OCI-LY7 (cell line): ENCODE results near the gene MRPL42. TPM values are rescaled to one million over a fixed set of nuclear protein-coding genes. Genes with fewer than 3 reads are reported as not detected.

Source experiments
- BruUV-seq: library from RNA; stranded (reverse); fragments of 400-500 nt; replicated peaks from 2 replicates; lab custom pipeline; 2021; lab: Mats Ljungman, UMichigan
- CTCF ChIA-PET: fragments of 300-600 bp; sonication (Branson Sonifier 250); formaldehyde crosslinking; loops from one replicate; lab custom pipeline; 2022; ENCODE audit warnings: antibody characterized with exemption; ENCODE audit not compliant: unreplicated experiment; lab: Charles Lee
- POLR2A ChIA-PET: fragments of 300-600 bp; sonication (Branson Sonifier 250); formaldehyde crosslinking; loops from one replicate; lab custom pipeline; 2022; ENCODE audit warnings: antibody characterized with exemption; lab: Charles Lee
- DNase-seq: peaks from one replicate; pipeline ENCODE4 v3.0.0-alpha.2; 2015; ENCODE audit warnings: low spot score
- H2AFZ ChIP-seq: fragments of 200-600 bp; sonication (generic), shearing (Covaris generic); 2 replicates; pipeline ENCODE4 v1.6.1; 2014; ENCODE audit warnings: mild to moderate bottlenecking, antibody characterized with exemption, low read length, moderate library complexity
- H3K27ac ChIP-seq: fragments of 200-600 bp; sonication (generic); 2 replicates; pipeline ENCODE4 v1.5.1; 2014; ENCODE audit warnings: mixed run types, low read depth, mild to moderate bottlenecking, moderate library complexity, low read length, inconsistent platforms; ENCODE audit not compliant: poor library complexity, severe bottlenecking
- H3K36me3 ChIP-seq: fragments of 200-600 bp; sonication (generic); 2 replicates; pipeline ENCODE4 v1.6.1; 2014; ENCODE audit warnings: mild to moderate bottlenecking, antibody characterized with exemption, low read length, moderate library complexity, mixed read lengths; ENCODE audit not compliant: insufficient read depth
- H3K4me1 ChIP-seq: fragments of 200-600 bp; sonication (generic); 2 replicates; pipeline ENCODE4 v1.5.1; 2014; ENCODE audit warnings: mild to moderate bottlenecking, low read length; ENCODE audit not compliant: insufficient read depth, poor library complexity, severe bottlenecking
- H3K4me2 ChIP-seq: fragments of 200-600 bp; sonication (generic); 2 replicates; pipeline ENCODE4 v1.6.1; 2014; ENCODE audit warnings: mild to moderate bottlenecking, low read length
- H3K4me3 ChIP-seq: fragments of 200-600 bp; sonication (generic); 2 replicates; pipeline ENCODE4 v1.5.1; 2014; ENCODE audit warnings: mild to moderate bottlenecking, low read depth, low read length; ENCODE audit not compliant: poor library complexity, severe bottlenecking
- H3K79me2 ChIP-seq: fragments of 200-600 bp; sonication (generic); 2 replicates; pipeline ENCODE4 v1.6.1; 2016; ENCODE audit warnings: low read depth, mild to moderate bottlenecking, low read length, moderate library complexity, mixed read lengths; ENCODE audit not compliant: insufficient read depth
- H3K9me2 ChIP-seq: fragments of 200-600 bp; sonication (generic); 2 replicates; pipeline ENCODE4 v1.6.1; 2016; ENCODE audit warnings: mild to moderate bottlenecking, low read length, mixed read lengths; ENCODE audit not compliant: insufficient read depth
- H3K9me3 ChIP-seq: fragments of 200-600 bp; sonication (generic); 2 replicates; pipeline ENCODE4 v1.6.1; 2014; ENCODE audit warnings: mild to moderate bottlenecking, mixed run types, low read length, mixed read lengths
- H4K20me1 ChIP-seq: fragments of 200-600 bp; sonication (generic); 2 replicates; pipeline ENCODE4 v1.6.1; 2014; ENCODE audit warnings: mild to moderate bottlenecking, antibody characterized with exemption, low read length, moderate library complexity, mixed read lengths; ENCODE audit not compliant: insufficient read depth
- CTCF ChIP-seq: fragments of 200-600 bp; sonication (generic); conservative IDR thresholded peaks from 2 replicates; pipeline ENCODE4 v1.5.1; 2014; ENCODE audit warnings: mild to moderate bottlenecking, antibody characterized with exemption, low read length, moderate library complexity, mixed read lengths
- EZH2phosphoT487 ChIP-seq: fragments of 200-600 bp; sonication (generic); IDR thresholded peaks from 2 replicates; pipeline ENCODE4 v1.6.1; 2018; ENCODE audit warnings: low read depth, borderline replicate concordance, mild to moderate bottlenecking, mixed run types, antibody characterized with exemption, low read length, moderate library complexity, mixed read lengths
- intact Hi-C: fragments of 100-400 bp; cut with micrococcal nuclease; formaldehyde crosslinking; loops from one replicate; pipeline ENCODE4 v1.10.0; 2022; ENCODE audit not compliant: unreplicated experiment
- total RNA-seq, 2 experiments: library from RNA; depleted of rRNA in 1 of 2; stranded (reverse); fragments of >200 nt in 1 of 2; shearing (Covaris generic) in 1 of 2; gene quantifications; 2 replicates each; pipeline ENCODE4 v1.2.3, GENCODE V29; 2014 to 2022

The MRPL42 gene
- total RNA-seq, 2 experiments from 2014 or later: 51.3 to 61.6 TPM

- DNase-seq: peak; percentile 70
- CTCF ChIA-PET: interaction anchor here (0.8 to 1.0 kb wide), 3 partner anchors 10 to 19 kb away, joined by 3 to 5 read pairs (median 3); no protein-coding TSS in a partner anchor
- Histone ChIP-seq H4K20me1 (peaks cover 84% of the 10 kb centered on the region), H3K79me2 (peaks cover 100% of the 10 kb centered on the region), H3K4me2 (peak overlapping the region; percentile 8), H3K4me1 (peaks cover 85% of the 10 kb centered on the region), H3K4me3 (no peak overlapping the region), H3K9me3 (no peaks in the 10 kb centered on the region), H3K9me2 (no peaks in the 10 kb centered on the region), H2AFZ (no peak overlapping the region), H3K27ac (no peak overlapping the region), H3K36me3 (peaks cover 27% of the 10 kb centered on the region)
- no TSS peak for BruUV-seq
- POLR2A ChIA-PET: interaction anchor here (0.5 to 2.8 kb wide), 10 partner anchors 9 to 742 kb away, joined by 3 to 15 read pairs (median 4); no protein-coding TSS in a partner anchor
- intact Hi-C loops: loop anchor here (1.0 to 10.0 kb wide), 2 partner anchors 432 to 685 kb away; no protein-coding TSS in a partner anchor
- no peak for TF ChIP-seq EZH2phosphoT487
- TF ChIP-seq CTCF: peak; percentile 85
These were observed 47.8 kb upstream of the MRPL42 start for GRCh38 chr12:93419388-93420034.

GRCh38 chr12:93422050-93422449 lies 45.3 kb upstream of the MRPL42 start:
- Histone ChIP-seq H3K27ac (no peak overlapping the region), H3K9me2 (no peaks in the 10 kb centered on the region), H3K36me3 (peaks cover 16% of the 10 kb centered on the region), H3K4me3 (peak overlapping the region; percentile 14), H3K4me1 (peaks cover 92% of the 10 kb centered on the region), H3K9me3 (no peaks in the 10 kb centered on the region), H4K20me1 (peaks cover 83% of the 10 kb centered on the region), H3K79me2 (peaks cover 100% of the 10 kb centered on the region), H3K4me2 (peak overlapping the region; percentile 64), H2AFZ (no peak overlapping the region)
- ChIA-PET POLR2A (interaction anchor here (0.5 to 2.2 kb wide), 7 partner anchors 9 to 681 kb away, joined by 3 to 6 read pairs (median 4); no protein-coding TSS in a partner anchor), CTCF (no interaction called here)
- no peak for DNase-seq
- intact Hi-C loops: no loop called here
- BruUV-seq: no TSS peak
- TF ChIP-seq EZH2phosphoT487 (no peak), CTCF (no peak)
